HG03060 (cell line): Measurements from ENCODE around the gene DTWD2.

ENCODE experiments used
- ATAC-seq: cut with Tn5 transposase; IDR thresholded peaks from one replicate; pipeline ENCODE4 v1.9.1; 2021; ENCODE audit warnings: low read depth, moderate number of reproducible peaks; ENCODE audit not compliant: unreplicated experiment

The DTWD2 gene

DNA sequence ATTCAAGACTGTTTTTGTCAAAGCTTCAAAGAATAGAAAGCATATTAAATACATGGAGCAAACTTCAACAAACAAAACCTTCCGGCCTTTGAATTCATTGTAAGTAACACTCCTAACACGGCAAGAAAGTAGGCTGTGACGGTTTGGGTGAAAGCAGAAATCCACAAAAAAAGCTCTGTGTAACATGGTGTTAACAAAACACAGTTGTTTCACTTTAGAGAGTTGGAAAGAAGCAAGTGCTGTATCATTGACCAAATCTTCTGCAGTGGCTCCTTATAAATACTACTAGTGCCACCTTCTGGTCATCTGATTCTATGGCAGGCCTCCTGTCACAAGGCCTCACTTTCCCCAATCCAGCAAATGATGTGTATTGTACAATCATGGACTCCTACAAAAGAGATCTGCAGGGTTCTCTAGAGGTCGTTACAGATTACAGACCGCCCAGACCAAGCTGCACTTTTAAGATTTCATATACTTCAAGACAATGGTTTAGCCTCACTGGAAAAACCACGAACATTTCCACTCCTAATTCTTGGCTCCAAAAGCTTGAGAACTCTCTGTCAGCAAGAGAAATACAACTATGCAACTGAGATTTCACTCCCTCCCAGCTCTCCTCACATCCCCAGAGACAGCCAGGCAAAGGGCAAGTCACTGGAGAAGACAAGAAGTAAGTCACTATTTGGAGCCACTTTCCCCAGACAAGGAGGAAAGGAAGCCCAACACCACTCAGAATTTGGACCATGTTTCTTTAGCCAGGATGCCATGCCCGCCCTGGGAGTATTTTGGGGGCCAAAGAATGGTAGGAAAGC, 196.2 kb downstream of the DTWD2 start:
- peak; percentile 97 for ATAC-seq

GRCh38 chr5:118789366-118789765, 199.0 kb downstream of the DTWD2 start:
- no peak for ATAC-seq

DNA sequence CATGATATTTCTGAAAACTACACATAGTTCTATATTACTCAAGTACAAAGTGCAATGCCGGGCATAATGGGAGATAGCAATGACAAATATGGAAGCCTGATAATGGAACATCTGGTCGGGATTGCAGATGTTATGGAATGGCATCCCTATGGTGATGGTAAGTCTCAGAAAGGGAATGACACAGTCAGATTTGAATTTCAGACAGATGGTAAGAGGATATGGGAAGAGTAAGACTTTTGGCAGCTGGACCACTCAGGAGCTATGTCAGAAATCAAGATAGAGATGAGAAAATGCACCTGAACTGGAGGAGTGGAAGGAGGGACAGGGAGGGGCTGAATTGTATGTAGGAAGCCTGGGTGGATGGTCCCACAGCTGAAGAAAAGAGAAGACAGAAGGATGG, 200.0 kb downstream of the DTWD2 start:
- no peak for ATAC-seq
